ENCODE data around the gene HCLS1.

GRCh38 chr3:121604759-121605158, 55.9 kb downstream of the HCLS1 start:
- no peak for TF ChIP-seq POLR2A (IDR thresholded peaks at IDR 0.05; ENCODE audit: low read length)
- TF ChIP-seq GATA1 (IDR thresholded peaks at IDR 0.05; ENCODE audit: low read depth, low read length) = no peak
